ENCODE results near the gene GABPB1.

The GABPB1 gene

GRCh38 chr15:50281427-50281826 is 73.6 kb downstream of the GABPB1 start:
- no peak for TF ChIP-seq CTCF (IDR thresholded peaks at IDR 0.05; ENCODE audit: control insufficient read depth, extremely low read depth, insufficient read depth)
- H3K4me3 ChIP-seq (ENCODE audit: low read depth, low read length) = no peak overlapping the region
- no peak for DNase-seq (ENCODE audit: low read depth)

- DNase-seq (ENCODE audit: low read depth) = no peak
- no peak for TF ChIP-seq CTCF (IDR thresholded peaks at IDR 0.05; ENCODE audit: control insufficient read depth, extremely low read depth, insufficient read depth)
- no peak overlapping the region for H3K4me3 ChIP-seq (ENCODE audit: low read depth, low read length)
Measured at GRCh38 chr15:50280271-50280670, 74.7 kb downstream of the GABPB1 start.

- H3K4me3 ChIP-seq (ENCODE audit: low read depth, low read length) = no peak overlapping the region
- no peak for TF ChIP-seq CTCF (IDR thresholded peaks at IDR 0.05; ENCODE audit: control insufficient read depth, extremely low read depth, insufficient read depth)
- no peak for DNase-seq (ENCODE audit: low read depth)
Measured at GRCh38 chr15:50278496-50278895, 76.5 kb downstream of the GABPB1 start.

- no peak for DNase-seq (ENCODE audit: low read depth)
Measured at GRCh38 chr15:50277370-50277769, 77.6 kb downstream of the GABPB1 start.

GRCh38 chr15:50275908-50276307 is 79.1 kb downstream of the GABPB1 start:
- H3K4me3 ChIP-seq (ENCODE audit: low read depth, low read length) = no peak overlapping the region
- DNase-seq (ENCODE audit: low read depth) = no peak
- no peak for TF ChIP-seq CTCF (IDR thresholded peaks at IDR 0.05; ENCODE audit: control insufficient read depth, extremely low read depth, insufficient read depth)

More at GRCh38 chr15:50277370-50277769, 77.6 kb downstream of the GABPB1 start:
- H3K4me3 ChIP-seq (ENCODE audit: low read depth, low read length) = no peak overlapping the region
- TF ChIP-seq CTCF (IDR thresholded peaks at IDR 0.05; ENCODE audit: control insufficient read depth, extremely low read depth, insufficient read depth) = no peak

- DNase-seq (ENCODE audit: low read depth) = no peak
- no peak for TF ChIP-seq CTCF (IDR thresholded peaks at IDR 0.05; ENCODE audit: control insufficient read depth, extremely low read depth, insufficient read depth)
- no peak overlapping the region for H3K4me3 ChIP-seq (ENCODE audit: low read depth, low read length)
Measured at GRCh38 chr15:50275091-50275490, 79.9 kb downstream of the GABPB1 start.

GRCh38 chr15:50267577-50267976 is 87.4 kb downstream of the GABPB1 start:
- TF ChIP-seq CTCF (IDR thresholded peaks at IDR 0.05; ENCODE audit: control insufficient read depth, extremely low read depth, insufficient read depth) = no peak
- no peak for DNase-seq (ENCODE audit: low read depth)
- H3K4me3 ChIP-seq (ENCODE audit: low read depth, low read length) = no peak overlapping the region
